Activated naive CD8-positive, alpha-beta T cell treated with anti-CD3 and anti-CD28 coated beads, Interleukin-2, amount 10 ng/mL, durations not matched to agents 7 days and 5 days (primary cell): ENCODE measurements around the gene ZMYND8. TPM values are rescaled to one million over a fixed set of nuclear protein-coding genes. Genes with fewer than 3 reads are reported as not detected.

ENCODE experiments used
- ATAC-seq: fragments of 150-1000 bp; cut with Tn5 transposase; one replicate; pipeline ENCODE4 v1.10.0; 2021; ENCODE audit warnings: low read depth, moderate library complexity
- POLR2A ChIA-PET: fragments of 350-600 bp; sonication (Branson Sonifier 250); formaldehyde crosslinking; loops from one replicate; lab custom pipeline; 2021; ENCODE audit warnings: antibody characterized with exemption; lab: Charles Lee
- DNase-seq: peaks from one replicate; pipeline ENCODE4 v3.0.0; 2021
- H3K27ac Mint-ChIP-seq: one replicate; pipeline ENCODE4 v1.8.0; 2022; ENCODE audit warnings: mild to moderate bottlenecking, mixed read lengths
- H3K27me3 Mint-ChIP-seq: one replicate; pipeline ENCODE4 v1.8.0; 2022; ENCODE audit warnings: mild to moderate bottlenecking, moderate library complexity, mixed read lengths
- H3K36me3 Mint-ChIP-seq: one replicate; pipeline ENCODE4 v1.8.0; 2021; ENCODE audit warnings: mild to moderate bottlenecking, mixed read lengths
- H3K4me1 Mint-ChIP-seq: one replicate; pipeline ENCODE4 v1.8.0; 2021; ENCODE audit warnings: mixed read lengths
- H3K4me3 Mint-ChIP-seq: one replicate; pipeline ENCODE4 v1.8.0; 2022; ENCODE audit warnings: mild to moderate bottlenecking, moderate library complexity, mixed read lengths
- H3K9me3 Mint-ChIP-seq: one replicate; pipeline ENCODE4 v1.8.0; 2021; ENCODE audit warnings: mixed read lengths
- total RNA-seq, 2 experiments: library from RNA; stranded (reverse); gene quantifications; one replicate each; pipeline ENCODE4 v1.2.3, GENCODE V29; 2021

ZMYND8 gene
- total RNA-seq, 2 experiments from 2014 or later = 51.0 to 51.5 TPM

GRCh38 chr20:47365023-47365764 is 8.7 kb upstream of the ZMYND8 start:
- peak overlapping the region; percentile 84 for H3K27ac Mint-ChIP-seq
- peaks cover 3% of the 10 kb centered on the region for H3K27me3 Mint-ChIP-seq
- ATAC-seq = peak; percentile 77
- H3K36me3 Mint-ChIP-seq = no peaks in the 10 kb centered on the region
- POLR2A ChIA-PET = interaction anchor here (0.6 to 2.1 kb wide), 5 partner anchors 8 to 146 kb away, joined by 3 to 20 read pairs (median 5); partner anchors contain the start of gene ZMYND8
- no peaks in the 10 kb centered on the region for H3K9me3 Mint-ChIP-seq
- H3K4me3 Mint-ChIP-seq = peak overlapping the region; percentile 67
- DNase-seq = no peak
- H3K4me1 Mint-ChIP-seq = peaks cover 20% of the 10 kb centered on the region

- Mint-ChIP-seq H3K36me3 (no peaks in the 10 kb centered on the region), H3K9me3 (no peaks in the 10 kb centered on the region), H3K4me1 (peaks cover 29% of the 10 kb centered on the region), H3K27ac (no peak overlapping the region), H3K4me3 (no peak overlapping the region), H3K27me3 (no peaks in the 10 kb centered on the region)
- POLR2A ChIA-PET = no interaction called here
- DNase-seq (no peak), ATAC-seq (no peak)
Observed at GRCh38 chr20:47362361-47363219, 6.1 kb upstream of the ZMYND8 start.

- Mint-ChIP-seq H3K4me3 (no peak overlapping the region), H3K36me3 (no peaks in the 10 kb centered on the region), H3K9me3 (no peaks in the 10 kb centered on the region), H3K27me3 (no peaks in the 10 kb centered on the region), H3K4me1 (peaks cover 33% of the 10 kb centered on the region), H3K27ac (no peak overlapping the region)
- DNase-seq (no peak), ATAC-seq (no peak)
- POLR2A ChIA-PET = no interaction called here
Observed at GRCh38 chr20:47361057-47361915, 4.8 kb upstream of the ZMYND8 start.

GRCh38 chr20:47360297-47361056 is 4.0 kb upstream of the ZMYND8 start:
- H3K9me3 Mint-ChIP-seq = no peaks in the 10 kb centered on the region
- H3K27ac Mint-ChIP-seq = no peak overlapping the region
- H3K36me3 Mint-ChIP-seq = peaks cover 3% of the 10 kb centered on the region
- H3K27me3 Mint-ChIP-seq = no peaks in the 10 kb centered on the region
- ATAC-seq (no peak), DNase-seq (no peak)
- no peak overlapping the region for H3K4me3 Mint-ChIP-seq
- POLR2A ChIA-PET = no interaction called here
- H3K4me1 Mint-ChIP-seq = peaks cover 38% of the 10 kb centered on the region

GRCh38 chr20:47359530-47360296 is 3.2 kb upstream of the ZMYND8 start:
- Mint-ChIP-seq H3K27me3 (no peaks in the 10 kb centered on the region), H3K4me3 (no peak overlapping the region), H3K27ac (peak overlapping the region; percentile 28), H3K36me3 (peaks cover 7% of the 10 kb centered on the region), H3K4me1 (peaks cover 39% of the 10 kb centered on the region), H3K9me3 (no peaks in the 10 kb centered on the region)
- DNase-seq = no peak
- ATAC-seq = no peak
- POLR2A ChIA-PET = interaction anchor here (1.0 to 1.6 kb wide), 3 partner anchors 10 to 56 kb away, joined by 3 to 6 read pairs (median 4); no protein-coding TSS in a partner anchor

GRCh38 chr20:47358672-47359529 is 2.4 kb upstream of the ZMYND8 start:
- peaks cover 47% of the 10 kb centered on the region for H3K4me1 Mint-ChIP-seq
- peak overlapping the region; percentile 28 for H3K27ac Mint-ChIP-seq
- no peak overlapping the region for H3K4me3 Mint-ChIP-seq
- POLR2A ChIA-PET = interaction anchor here (0.5 to 3.2 kb wide), 8 partner anchors 9 to 273 kb away, joined by 3 to 21 read pairs (median 4); no protein-coding TSS in a partner anchor
- peaks cover 7% of the 10 kb centered on the region for H3K36me3 Mint-ChIP-seq
- H3K9me3 Mint-ChIP-seq = no peaks in the 10 kb centered on the region
- DNase-seq (no peak), ATAC-seq (no peak)
- H3K27me3 Mint-ChIP-seq = no peaks in the 10 kb centered on the region

GRCh38 chr20:47358039-47358671 is 1.7 kb upstream of the ZMYND8 start:
- Mint-ChIP-seq H3K27ac (peak overlapping the region; percentile 99), H3K4me3 (no peak overlapping the region), H3K4me1 (peaks cover 50% of the 10 kb centered on the region), H3K9me3 (no peaks in the 10 kb centered on the region), H3K27me3 (no peaks in the 10 kb centered on the region), H3K36me3 (peaks cover 10% of the 10 kb centered on the region)
- POLR2A ChIA-PET = interaction anchor here (0.6 to 3.2 kb wide), 8 partner anchors 8 to 274 kb away, joined by 3 to 21 read pairs (median 4); no protein-coding TSS in a partner anchor
- DNase-seq = no peak
- no peak for ATAC-seq

GRCh38 chr20:47357296-47358038 is 968 bp upstream of the ZMYND8 start:
- Mint-ChIP-seq H3K36me3 (peaks cover 16% of the 10 kb centered on the region), H3K9me3 (no peaks in the 10 kb centered on the region), H3K4me1 (peaks cover 51% of the 10 kb centered on the region), H3K27me3 (no peaks in the 10 kb centered on the region), H3K27ac (peak overlapping the region; percentile 99), H3K4me3 (no peak overlapping the region)
- DNase-seq (peak; percentile 77), ATAC-seq (peak; percentile 55)
- POLR2A ChIA-PET = interaction anchor here (0.7 to 3.7 kb wide), 9 partner anchors 8 to 258 kb away, joined by 3 to 27 read pairs (median 5); no protein-coding TSS in a partner anchor

GRCh38 chr20:47356220-47356525 is 326 bp downstream of the ZMYND8 start:
- ATAC-seq = peak; percentile 1
- POLR2A ChIA-PET = interaction anchor here (0.7 to 3.7 kb wide), 20 partner anchors 9 to 1690 kb away, joined by 3 to 27 read pairs (median 4); partner anchors contain the start of genes CSE1L and NCOA3

More at GRCh38 chr20:47356220-47356525, 326 bp downstream of the ZMYND8 start:
- H3K27me3 Mint-ChIP-seq = no peaks in the 10 kb centered on the region
- H3K27ac Mint-ChIP-seq = peak overlapping the region; percentile 99
- no peak overlapping the region for H3K4me3 Mint-ChIP-seq
- H3K36me3 Mint-ChIP-seq = peaks cover 24% of the 10 kb centered on the region
- H3K9me3 Mint-ChIP-seq = no peaks in the 10 kb centered on the region
- H3K4me1 Mint-ChIP-seq = peaks cover 48% of the 10 kb centered on the region
- DNase-seq = no peak
